Left hindlimb (tissue), 1 donor: Measurements from ENCODE around the gene RALGPS2.
A peak's percentile ranks its signal among the peaks of the same experiment; 100 is the strongest.

ENCODE experiments used
- DNase-seq: peaks from one replicate; pipeline ENCODE4 v3.0.0-alpha.2; 2018

RALGPS2 gene

GRCh38 chr1:178869119-178869697 is 144.2 kb downstream of the RALGPS2 start:
- no peak for DNase-seq

- DNase-seq: no peak
These were observed 145.2 kb downstream of the RALGPS2 start for GRCh38 chr1:178870221-178870620.

- DNase-seq: peak; percentile 77
These were observed 145.9 kb downstream of the RALGPS2 start, which contains the start of gene ANGPTL1 for GRCh38 chr1:178870944-178871343. ANGPTL1 (minus strand) TSS chr1:178871077; CDS start chr1:178865776, 5,301 bp downstream.

- no peak for DNase-seq
These were observed 146.7 kb downstream of the RALGPS2 start for GRCh38 chr1:178871551-178872320.

- no peak for DNase-seq
These were observed 149.9 kb downstream of the RALGPS2 start for GRCh38 chr1:178874966-178875365.

- DNase-seq: no peak
These were observed 150.9 kb downstream of the RALGPS2 start for GRCh38 chr1:178875936-178876335.

- DNase-seq: no peak
These were observed 152.9 kb downstream of the RALGPS2 start for GRCh38 chr1:178877896-178878295.

- no peak for DNase-seq
These were observed 156.9 kb downstream of the RALGPS2 start for GRCh38 chr1:178881950-178882349.

GRCh38 chr1:178885869-178886268 is 160.8 kb downstream of the RALGPS2 start:
- no peak for DNase-seq

GRCh38 chr1:178886551-178886950 is 161.5 kb downstream of the RALGPS2 start:
- DNase-seq: no peak

- no peak for DNase-seq
These were observed 170.9 kb downstream of the RALGPS2 start for GRCh38 chr1:178895928-178896327.

- no peak for DNase-seq
These were observed 173.4 kb downstream of the RALGPS2 start for GRCh38 chr1:178898401-178898800.

GRCh38 chr1:178899402-178899801 is 174.4 kb downstream of the RALGPS2 start:
- no peak for DNase-seq

GRCh38 chr1:178901482-178902125 is 176.6 kb downstream of the RALGPS2 start:
- DNase-seq: no peak

GRCh38 chr1:178908358-178908757 is 183.3 kb downstream of the RALGPS2 start:
- DNase-seq: no peak

GRCh38 chr1:178910023-178910422 is 185.0 kb downstream of the RALGPS2 start:
- DNase-seq: no peak

GRCh38 chr1:178912597-178912996 is 187.6 kb downstream of the RALGPS2 start:
- no peak for DNase-seq

GRCh38 chr1:178916448-178917174 is 191.6 kb downstream of the RALGPS2 start:
- no peak for DNase-seq

- no peak for DNase-seq
These were observed 193.3 kb downstream of the RALGPS2 start for GRCh38 chr1:178918308-178918707.

GRCh38 chr1:178918955-178919354 is 193.9 kb downstream of the RALGPS2 start:
- no peak for DNase-seq

- no peak for DNase-seq
These were observed 194.5 kb downstream of the RALGPS2 start for GRCh38 chr1:178919581-178919980.

GRCh38 chr1:178921499-178921898 is 196.5 kb downstream of the RALGPS2 start:
- DNase-seq: no peak

- DNase-seq: no peak
These were observed 198.5 kb downstream of the RALGPS2 start for GRCh38 chr1:178923512-178923911.
